Progenitor cell of endocrine pancreas (in vitro differentiated cells): Measurements from ENCODE around the gene CORO2B. TPM values are rescaled to one million over a fixed set of nuclear protein-coding genes. Genes with fewer than 3 reads are reported as not detected.

Experiments
- DNase-seq: peaks from one replicate; pipeline ENCODE4 v3.0.0; 2021; ENCODE audit warnings: low spot score; ENCODE audit not compliant: unreplicated experiment
- H3K27ac Mint-ChIP-seq: 2 replicates; pipeline ENCODE4 v1.8.0; 2021; ENCODE audit warnings: mild to moderate bottlenecking, moderate library complexity, mixed read lengths
- H3K27me3 Mint-ChIP-seq: 2 replicates; pipeline ENCODE4 v1.8.0; 2021; ENCODE audit warnings: mixed read lengths
- H3K36me3 Mint-ChIP-seq: 2 replicates; pipeline ENCODE4 v1.8.0; 2022; ENCODE audit warnings: mixed read lengths; ENCODE audit not compliant: insufficient read depth
- H3K4me1 Mint-ChIP-seq: 2 replicates; pipeline ENCODE4 v1.8.0; 2021; ENCODE audit warnings: low read depth, mixed read lengths
- H3K4me3 Mint-ChIP-seq: 2 replicates; pipeline ENCODE4 v1.8.0; 2021; ENCODE audit warnings: low read depth, mild to moderate bottlenecking, moderate library complexity, mixed read lengths
- H3K9me3 Mint-ChIP-seq: 2 replicates; pipeline ENCODE4 v1.8.0; 2021; ENCODE audit warnings: low read depth, mixed read lengths
- CTCF ChIP-seq: fragments of 200-600 bp; sonication (generic); IDR thresholded peaks from one replicate; pipeline ENCODE4 v1.5.0; 2021; ENCODE audit warnings: antibody characterized with exemption, mild to moderate bottlenecking; ENCODE audit not compliant: unreplicated experiment
- total RNA-seq: library from RNA; stranded (reverse); gene quantifications from 2 replicates; pipeline ENCODE4 v1.2.1, GENCODE V29; 2021

Gene CORO2B
- total RNA-seq, 1 donor from 2014 or later: 1.5 TPM

DNA sequence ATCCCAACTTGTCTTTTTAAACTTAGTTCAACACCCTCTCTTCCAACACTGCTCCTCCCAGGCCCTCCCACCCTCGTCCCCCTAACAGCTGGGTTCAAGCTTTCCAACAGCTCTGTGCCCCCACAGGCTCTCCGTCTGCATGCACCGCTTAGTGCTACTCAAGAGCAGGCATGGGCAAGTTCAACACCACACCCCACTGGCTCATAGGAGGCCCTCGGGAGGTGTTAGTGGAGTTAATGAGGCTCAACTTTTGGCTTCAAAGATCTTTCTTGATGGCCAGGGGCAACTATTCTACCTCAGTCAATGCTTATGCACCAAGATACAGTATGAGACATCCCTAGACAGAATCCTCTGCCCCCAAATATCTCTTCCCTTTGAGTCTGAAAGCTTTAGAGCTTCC, 127.5 kb downstream of the CORO2B start:
- no peak overlapping the region for H3K4me3 Mint-ChIP-seq

DNA sequence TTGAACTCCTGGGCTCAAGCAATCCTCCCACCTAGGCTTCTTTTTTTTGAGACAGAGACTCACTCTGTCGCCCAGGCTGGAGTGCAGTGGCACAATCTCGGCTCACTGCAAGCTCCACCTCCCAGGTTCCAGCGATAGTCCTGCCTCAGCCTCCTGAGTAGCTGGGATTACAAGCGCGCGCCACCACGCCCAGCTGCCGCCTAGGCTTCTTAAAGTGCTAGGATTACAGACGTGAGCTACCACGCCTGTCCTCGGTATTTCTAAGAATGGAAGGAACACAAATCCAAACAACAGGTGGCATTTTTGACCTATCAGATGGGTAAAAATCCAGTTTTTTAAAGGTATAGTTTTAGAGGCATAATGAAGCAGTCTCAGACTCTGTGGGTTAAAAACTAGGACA, 128.1 kb downstream of the CORO2B start:
- no peaks in the 10 kb centered on the region for H3K9me3 Mint-ChIP-seq
- TF ChIP-seq CTCF: no peak
- no peak overlapping the region for H3K4me3 Mint-ChIP-seq
- H3K27me3 Mint-ChIP-seq: peaks cover 14% of the 10 kb centered on the region
- H3K27ac Mint-ChIP-seq: no peak overlapping the region
- DNase-seq: no peak
- H3K36me3 Mint-ChIP-seq: no peaks in the 10 kb centered on the region
- peaks cover 2% of the 10 kb centered on the region for H3K4me1 Mint-ChIP-seq

More for the DNA sequence above, 127.5 kb downstream of the CORO2B start:
- Mint-ChIP-seq H3K36me3 (no peaks in the 10 kb centered on the region), H3K27ac (peak overlapping the region; percentile 46), H3K4me1 (peaks cover 2% of the 10 kb centered on the region), H3K27me3 (peaks cover 17% of the 10 kb centered on the region), H3K9me3 (no peaks in the 10 kb centered on the region)
- TF ChIP-seq CTCF: no peak
- DNase-seq: no peak

- peaks cover 10% of the 10 kb centered on the region for H3K27me3 Mint-ChIP-seq
- TF ChIP-seq CTCF: no peak
- no peaks in the 10 kb centered on the region for H3K9me3 Mint-ChIP-seq
- H3K4me3 Mint-ChIP-seq: no peak overlapping the region
- H3K27ac Mint-ChIP-seq: no peak overlapping the region
- peaks cover 2% of the 10 kb centered on the region for H3K4me1 Mint-ChIP-seq
- DNase-seq: no peak
- no peaks in the 10 kb centered on the region for H3K36me3 Mint-ChIP-seq
Measured at GRCh38 chr15:68707386-68707785, 128.6 kb downstream of the CORO2B start.

DNA sequence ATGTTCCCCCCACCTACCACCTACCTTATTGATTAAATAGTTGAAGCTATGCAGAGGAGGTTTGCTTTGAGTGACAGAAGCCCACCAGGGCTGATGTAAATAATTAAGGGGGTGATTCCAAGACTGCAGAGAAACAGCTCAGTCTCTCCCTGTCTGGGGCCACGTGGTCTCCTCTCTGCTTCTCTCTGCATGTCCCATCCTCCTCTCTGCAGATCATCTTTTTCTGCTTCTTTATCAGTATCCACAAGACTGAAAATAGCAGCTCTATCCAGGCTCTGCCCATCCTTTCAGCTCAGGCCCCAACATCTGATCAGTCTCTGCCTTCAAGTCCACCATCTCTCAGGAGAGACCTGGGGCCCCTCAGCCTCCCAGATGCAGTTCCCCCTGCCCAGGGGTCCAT, 131.1 kb downstream of the CORO2B start:
- no peak for TF ChIP-seq CTCF
- no peak for DNase-seq
- Mint-ChIP-seq H3K36me3 (no peaks in the 10 kb centered on the region), H3K27ac (no peak overlapping the region), H3K4me1 (peaks cover under 1% of the 10 kb centered on the region), H3K27me3 (peaks cover 8% of the 10 kb centered on the region), H3K9me3 (no peaks in the 10 kb centered on the region), H3K4me3 (no peak overlapping the region)

DNA sequence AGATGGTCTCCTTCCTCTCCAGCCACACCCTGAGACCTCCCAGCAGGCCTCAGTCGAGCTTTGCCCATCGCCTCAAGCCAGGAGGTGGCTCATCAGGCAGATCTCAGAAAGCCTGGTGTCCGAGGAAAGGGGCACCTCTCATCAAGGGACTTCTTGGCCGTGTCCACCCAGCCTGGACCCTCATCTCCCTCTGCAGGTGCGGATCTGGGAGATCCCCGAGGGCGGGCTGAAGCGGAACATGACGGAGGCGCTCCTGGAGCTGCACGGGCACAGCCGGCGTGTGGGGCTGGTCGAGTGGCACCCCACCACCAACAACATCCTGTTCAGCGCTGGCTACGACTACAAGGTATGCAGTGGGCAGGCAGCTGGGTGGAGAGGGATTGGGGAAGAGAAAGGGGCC, 131.7 kb downstream of the CORO2B start:
- H3K4me1 Mint-ChIP-seq: no peaks in the 10 kb centered on the region
- H3K27ac Mint-ChIP-seq: no peak overlapping the region
- H3K9me3 Mint-ChIP-seq: no peaks in the 10 kb centered on the region
- DNase-seq: no peak
- H3K36me3 Mint-ChIP-seq: no peaks in the 10 kb centered on the region
- H3K27me3 Mint-ChIP-seq: peaks cover 8% of the 10 kb centered on the region
- no peak overlapping the region for H3K4me3 Mint-ChIP-seq
- TF ChIP-seq CTCF: no peak
